Colon (tissue), 2 donors: ENCODE data around the gene MYLK3.

ENCODE experiments used
- FAIRE-seq: peaks from 2 replicates; lab custom pipeline; 2012; peaks lifted over from hg19 to GRCh38; lab: Jason Lieb, UNC
- donor health status: control.
- donor health status: control.

The MYLK3 gene

DNA sequence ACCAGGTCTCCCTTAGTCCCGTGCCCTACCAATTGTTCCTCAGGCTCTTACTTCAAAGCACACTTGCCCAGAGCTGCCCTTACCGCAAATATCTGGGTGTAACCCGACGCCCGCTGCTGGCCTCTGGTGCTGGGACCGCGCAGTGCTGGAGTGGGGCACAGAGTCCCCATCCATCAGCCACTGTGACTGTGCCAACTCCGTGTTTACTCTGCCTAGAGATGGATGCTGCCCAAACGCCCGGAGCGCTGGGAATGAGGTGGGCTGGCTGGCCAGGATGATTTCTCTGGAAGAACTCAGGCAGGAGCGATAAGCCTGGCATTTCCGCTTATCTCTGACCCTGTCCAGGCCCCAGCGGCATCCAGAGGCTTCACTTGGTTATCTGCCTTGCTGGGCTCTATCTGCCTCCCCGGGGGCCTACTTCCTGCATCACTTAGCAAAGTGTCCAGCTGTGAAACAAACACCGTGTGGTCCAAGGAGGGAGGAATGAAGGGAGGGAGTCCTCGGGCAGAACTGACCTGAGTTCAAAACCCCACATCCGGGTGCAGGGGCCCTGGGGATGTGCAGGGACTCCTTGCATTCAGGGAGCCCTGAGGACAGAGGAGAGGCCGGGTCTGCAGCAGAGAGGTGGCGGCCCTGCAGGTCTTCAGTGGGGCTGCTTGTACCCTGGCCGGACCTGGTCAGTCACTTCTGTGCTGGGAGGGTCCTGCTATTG, 9.4 kb upstream of the MYLK3 start:
- no peak for FAIRE-seq

DNA sequence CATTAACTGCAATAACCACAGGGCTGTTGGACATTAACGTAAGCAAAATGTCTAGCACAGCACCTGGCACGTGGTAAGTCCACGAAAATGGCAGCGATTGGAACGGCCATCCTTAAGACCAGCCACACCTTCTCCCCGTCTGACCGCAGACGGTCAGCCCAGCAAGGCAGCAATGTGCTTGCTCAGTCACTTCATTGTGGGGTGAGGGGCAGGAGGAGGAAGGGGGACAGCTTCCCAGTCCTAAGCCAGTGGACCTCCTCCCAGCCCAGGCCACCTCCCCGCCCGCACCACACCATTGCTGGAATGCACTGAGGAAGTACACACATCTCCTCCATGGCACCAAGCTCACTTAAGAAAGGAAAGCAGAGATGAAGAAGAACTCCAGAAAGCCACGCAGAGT, 8.6 kb upstream of the MYLK3 start:
- FAIRE-seq: no peak

GRCh38 chr16:46753015-46753414, 4.9 kb upstream of the MYLK3 start:
- FAIRE-seq: no peak

DNA sequence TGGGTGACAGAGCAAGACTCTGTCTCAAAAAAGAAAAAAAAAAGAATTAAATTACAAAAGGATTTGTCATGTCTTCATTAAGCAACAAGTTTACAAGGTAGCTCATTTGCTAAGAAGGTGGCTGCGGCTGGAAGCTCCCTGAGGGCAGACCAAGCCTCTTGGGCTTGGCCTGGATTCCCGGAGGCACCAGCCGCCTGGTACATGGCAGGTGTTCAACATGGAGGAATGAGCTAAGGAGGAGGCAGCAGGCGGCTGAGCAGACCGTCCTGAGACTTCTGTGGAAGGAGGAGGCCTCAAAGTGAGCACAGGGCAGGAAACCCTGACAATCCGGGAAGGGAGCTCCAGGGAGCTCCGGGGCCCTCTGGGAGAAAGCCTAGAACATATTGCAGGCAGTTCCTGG, 3.2 kb upstream of the MYLK3 start:
- no peak for FAIRE-seq

DNA sequence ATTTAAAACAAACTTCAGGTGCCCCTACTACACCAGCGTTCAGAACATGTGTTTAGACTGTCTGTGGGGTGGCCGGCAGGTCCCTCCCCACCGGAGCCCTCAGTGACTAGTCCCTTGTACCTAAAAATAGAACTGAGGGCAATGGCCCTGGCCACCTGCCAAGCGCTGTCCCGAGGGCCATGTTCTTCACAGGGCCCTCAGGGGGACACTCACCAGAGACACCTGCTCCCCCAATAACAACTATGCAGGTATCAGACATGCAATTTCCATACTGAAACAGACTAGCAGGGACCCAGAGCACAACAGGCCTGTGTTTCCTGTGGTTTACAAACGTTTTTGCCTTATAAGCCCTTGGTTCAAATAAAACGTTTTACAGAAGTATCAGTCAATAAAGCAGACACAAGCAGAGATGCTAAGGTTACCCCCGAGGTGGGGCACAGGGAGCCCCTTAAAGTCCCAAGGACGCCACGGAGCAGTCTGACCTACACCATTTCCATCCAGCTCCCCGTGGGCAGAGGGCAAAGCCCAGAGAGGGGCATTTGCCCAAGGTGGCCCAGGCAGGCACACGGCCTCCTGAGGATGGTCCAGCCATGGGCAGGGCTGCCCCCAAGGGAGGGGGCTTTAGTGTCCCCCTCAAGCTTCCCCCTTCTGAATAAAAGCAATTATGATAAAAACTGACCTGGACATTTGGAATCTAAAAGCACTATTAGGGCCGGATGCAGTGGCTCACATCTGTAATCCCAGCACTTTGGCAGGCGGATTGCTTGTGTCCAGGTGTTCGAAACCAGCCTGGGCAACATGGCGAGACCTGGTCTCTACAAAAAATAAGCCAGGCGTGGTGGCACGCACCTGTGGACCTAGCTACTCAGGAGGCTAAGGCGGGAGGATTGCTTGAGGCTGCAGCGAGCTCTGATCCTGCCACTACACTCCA, 896 bp upstream of the MYLK3 start:
- no peak for FAIRE-seq

DNA sequence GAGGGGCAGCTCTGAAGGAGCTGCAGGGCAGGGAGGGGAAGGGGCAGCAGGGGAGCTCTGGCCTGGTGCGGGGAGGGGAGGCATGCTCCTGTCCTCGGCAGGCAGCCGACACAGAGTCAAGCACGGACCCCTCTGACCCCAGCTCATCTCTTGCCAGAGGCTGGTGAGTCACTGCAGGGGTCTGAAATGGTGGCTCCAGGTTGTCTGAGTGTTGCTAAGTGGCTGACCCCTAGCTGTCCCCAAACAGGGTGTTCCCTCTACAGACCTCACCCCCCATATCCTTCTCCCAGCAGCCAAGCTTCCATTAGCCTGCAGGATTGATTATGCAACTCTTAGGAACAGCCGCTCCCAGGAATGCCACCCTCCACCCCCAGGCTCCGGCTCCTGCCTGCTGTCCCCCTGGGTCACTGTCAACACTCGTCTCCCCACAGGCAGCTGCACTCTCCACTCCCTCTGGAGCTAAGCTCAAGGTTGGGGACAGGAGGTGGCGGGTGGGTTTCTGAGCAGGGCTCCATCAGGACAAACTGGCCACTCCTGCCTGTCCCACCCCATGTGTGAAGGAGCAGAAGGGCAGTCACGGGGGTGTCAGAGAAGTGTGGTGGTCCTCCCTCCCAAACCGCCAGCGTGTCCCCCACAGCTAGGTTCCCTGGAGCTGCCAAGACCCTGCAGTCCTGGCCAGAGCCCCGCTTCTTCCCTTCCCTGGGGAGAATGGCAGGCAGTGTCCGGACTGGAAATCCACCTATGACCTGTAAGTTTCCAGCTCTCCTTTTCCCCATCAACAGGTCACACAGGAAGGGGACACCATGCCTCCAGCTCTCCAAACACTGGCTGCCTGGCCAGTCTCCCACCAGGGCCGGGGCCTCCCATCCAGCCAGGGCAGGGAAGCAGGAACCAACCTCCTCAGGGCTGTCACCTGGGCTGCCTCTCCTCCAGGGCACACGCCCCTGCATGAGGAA, 1.0 kb downstream of the MYLK3 start:
- FAIRE-seq: no peak

- FAIRE-seq: no peak
Measured at GRCh38 chr16:46745617-46746016, 2.5 kb downstream of the MYLK3 start.

DNA sequence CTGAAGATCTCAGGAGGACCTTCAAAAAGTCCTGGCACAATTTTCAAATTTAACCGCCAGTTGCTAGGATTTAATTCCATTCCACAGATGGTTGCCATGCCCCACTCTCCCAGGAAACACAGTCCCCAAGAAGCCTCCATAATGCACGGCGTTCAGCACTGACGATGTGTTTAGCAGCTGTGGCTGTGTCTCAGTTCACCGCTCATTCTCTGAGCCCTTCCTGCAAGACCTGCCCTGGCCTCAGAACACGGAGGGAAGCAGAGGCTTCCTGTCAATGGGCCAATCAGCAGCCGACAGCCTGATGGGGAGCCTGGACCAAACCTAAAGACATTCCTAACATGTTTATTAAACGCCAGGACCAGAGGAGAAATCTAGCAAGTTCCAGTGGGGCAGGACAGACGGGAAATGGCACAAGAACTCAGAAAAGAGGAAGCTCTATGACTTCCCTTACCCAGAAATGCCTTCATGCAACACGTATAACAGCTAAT, 4.9 kb downstream of the MYLK3 start:
- no peak for FAIRE-seq

- no peak for FAIRE-seq
Measured at GRCh38 chr16:46739934-46740333, 8.2 kb downstream of the MYLK3 start.

GRCh38 chr16:46737621-46738214, 10.4 kb downstream of the MYLK3 start:
- no peak for FAIRE-seq

DNA sequence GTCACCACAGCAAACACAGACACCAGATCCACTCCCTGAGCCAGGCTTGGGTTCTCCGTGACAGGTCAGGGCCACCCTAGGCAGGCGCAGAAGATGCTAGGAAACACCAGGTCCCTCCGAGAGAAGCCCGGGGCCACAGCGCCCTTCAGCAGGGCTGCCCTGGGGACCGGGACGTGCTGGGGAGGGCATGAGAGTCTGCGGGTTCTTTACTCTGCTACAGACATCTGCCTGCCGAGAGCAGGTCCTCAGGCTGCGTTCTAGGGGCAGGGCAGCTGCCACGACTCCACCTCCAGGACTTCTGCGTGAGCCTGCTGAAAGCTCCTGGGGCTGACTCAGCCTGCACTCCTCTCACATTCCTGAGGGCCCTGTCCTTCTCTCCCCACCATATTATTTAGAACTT, 11.4 kb downstream of the MYLK3 start:
- no peak for FAIRE-seq

DNA sequence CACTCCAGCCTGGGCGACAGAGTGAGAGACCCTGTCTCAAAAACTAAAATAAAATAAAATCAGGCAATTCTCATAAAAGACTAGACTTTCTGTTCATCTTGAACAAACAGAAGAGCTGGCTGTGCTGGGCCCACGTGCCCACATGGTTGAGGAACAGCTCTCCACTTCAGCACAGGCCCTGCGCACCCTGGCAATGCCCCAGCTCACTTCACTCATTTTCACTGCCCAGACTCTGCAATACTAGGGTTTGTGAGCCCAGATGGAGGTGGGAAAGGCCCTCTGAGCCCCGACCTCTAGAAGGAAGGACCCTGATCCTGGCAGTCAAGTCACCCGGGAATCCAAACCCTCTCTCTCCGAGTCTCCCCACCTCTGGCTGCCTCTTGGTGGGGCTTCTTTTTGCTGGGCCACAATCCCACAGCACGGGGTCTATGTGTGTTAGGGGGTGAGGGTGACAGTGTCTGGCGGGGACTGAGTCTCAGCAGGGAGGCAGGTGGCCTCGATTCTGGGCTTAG, 14.8 kb downstream of the MYLK3 start:
- no peak for FAIRE-seq

DNA sequence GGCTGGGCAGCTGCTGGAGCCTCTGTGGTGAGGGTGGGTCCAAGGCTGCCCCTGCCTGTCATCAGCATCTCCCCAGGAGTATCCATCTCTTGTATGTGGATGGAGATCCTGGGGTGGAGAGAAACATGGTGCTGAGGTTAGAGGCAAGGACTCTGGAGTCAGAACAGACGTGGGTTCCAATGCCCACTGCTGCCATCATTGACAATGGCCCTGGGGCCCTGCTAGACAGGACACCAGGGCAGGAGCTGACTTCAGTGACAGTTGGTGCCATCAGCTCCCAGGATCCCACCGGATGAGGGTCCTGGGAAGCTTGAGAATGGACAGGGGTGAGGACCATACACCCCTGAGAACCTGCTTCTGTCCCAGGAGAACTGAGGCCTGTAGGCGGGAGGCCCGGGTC, 15.6 kb downstream of the MYLK3 start:
- FAIRE-seq: no peak

DNA sequence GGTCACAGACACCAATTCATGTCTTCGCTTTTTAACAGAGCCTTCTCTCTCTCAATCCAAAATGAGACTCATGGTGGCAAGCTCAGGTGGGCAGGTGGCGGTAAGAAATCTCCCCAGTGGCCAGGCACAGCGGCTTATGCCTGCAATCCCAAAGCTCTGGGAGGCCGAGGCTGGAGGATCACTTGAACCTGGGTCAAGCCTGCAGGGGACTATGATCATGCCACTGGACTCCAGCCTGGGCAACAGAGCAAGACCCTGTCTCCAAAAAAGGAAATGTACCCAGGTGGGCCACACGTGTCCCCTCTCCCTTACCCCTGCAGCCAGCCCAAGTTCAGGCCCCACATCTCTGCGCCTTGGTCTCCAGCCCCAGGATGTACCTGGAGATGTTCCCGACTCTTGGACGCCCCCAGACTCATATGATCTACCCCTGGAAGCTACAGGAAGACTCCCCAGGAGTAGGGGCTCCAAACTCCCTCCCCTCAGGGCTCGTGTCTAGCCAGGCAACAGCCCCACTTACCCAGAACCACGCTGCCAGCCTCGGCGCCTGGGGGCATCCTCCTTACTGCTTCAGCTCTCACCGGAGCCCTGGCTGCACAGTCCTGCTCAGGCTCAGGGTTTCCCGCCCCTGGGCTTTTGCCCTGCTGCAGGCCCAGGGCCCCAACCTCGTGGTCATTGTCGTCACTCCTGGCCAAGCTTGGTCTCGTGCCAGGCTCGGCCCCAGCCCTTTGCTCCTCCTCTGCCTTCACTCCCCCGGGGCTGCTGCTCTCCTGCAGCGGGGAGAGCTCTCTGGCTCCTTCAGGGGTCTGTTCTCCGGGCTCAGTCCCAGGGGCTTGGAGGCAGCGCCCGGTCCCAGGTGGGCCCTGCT, 16.2 kb downstream of the MYLK3 start:
- no peak for FAIRE-seq

GRCh38 chr16:46730801-46731690, 17.1 kb downstream of the MYLK3 start:
- FAIRE-seq: no peak

GRCh38 chr16:46730126-46730525, 18.0 kb downstream of the MYLK3 start:
- no peak for FAIRE-seq

DNA sequence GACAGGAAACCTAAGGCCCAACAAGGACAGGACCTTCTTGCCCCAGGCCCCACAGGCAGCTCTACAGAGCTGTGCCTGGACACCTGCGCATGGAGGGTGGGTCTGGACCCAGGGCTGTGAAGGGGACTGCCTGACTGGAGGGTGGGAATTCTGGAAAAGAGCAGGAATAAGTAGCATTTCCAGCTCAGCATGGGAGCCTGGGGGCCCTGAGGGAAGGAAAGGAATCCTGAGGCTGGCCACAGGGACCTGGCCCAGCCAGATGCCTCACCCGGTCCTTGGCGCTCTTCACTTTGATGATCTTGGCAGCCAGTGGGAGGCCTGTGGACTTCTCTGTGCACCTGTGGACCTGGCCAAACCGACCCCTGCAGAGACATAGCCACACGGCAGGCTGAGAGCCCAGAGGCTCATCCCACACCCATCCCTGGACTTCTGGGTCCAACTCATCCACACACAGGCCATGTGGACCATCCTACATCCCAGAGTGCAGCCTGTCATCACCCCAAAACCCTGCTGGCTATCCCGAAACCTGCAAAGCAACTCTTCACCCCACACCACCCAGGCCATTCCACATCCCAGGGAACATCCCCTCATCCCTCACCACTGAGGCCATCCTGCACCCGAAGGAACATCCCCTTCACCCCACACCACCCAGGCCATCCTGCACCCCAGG, 18.7 kb downstream of the MYLK3 start:
- no peak for FAIRE-seq

- FAIRE-seq: no peak
Measured at GRCh38 chr16:46728806-46729205, 19.3 kb downstream of the MYLK3 start.

DNA sequence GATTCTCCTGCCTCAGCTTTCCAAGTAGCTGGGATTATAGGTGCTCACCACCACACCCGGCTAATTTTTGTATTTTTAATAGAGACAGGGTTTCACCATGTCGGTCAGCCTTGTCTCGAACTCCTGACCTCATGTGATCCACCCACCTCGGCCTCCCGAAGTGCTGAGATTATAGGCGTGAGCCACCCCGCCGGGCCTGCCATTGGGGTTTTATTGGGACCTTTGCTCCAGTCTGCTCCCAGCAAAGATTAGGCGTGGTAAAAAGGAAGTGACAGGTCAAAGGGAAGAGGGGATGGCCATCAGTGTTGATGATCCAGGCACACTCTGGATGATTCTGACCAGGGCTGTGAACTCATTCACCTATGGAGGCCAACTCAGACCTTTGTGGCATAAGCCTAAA, 20.5 kb downstream of the MYLK3 start:
- no peak for FAIRE-seq
